Activated CD4-positive, alpha-beta T cell treated with anti-CD3 and anti-CD28 coated beads, Interleukin-2, amount 50 U/mL, for 48 hours (primary cell): ENCODE measurements around the gene CD93.

Experiments
- DNase-seq, 2 experiments: peaks; one replicate each; pipeline ENCODE4 v3.0.0-alpha.2; 2020

Gene CD93

DNA sequence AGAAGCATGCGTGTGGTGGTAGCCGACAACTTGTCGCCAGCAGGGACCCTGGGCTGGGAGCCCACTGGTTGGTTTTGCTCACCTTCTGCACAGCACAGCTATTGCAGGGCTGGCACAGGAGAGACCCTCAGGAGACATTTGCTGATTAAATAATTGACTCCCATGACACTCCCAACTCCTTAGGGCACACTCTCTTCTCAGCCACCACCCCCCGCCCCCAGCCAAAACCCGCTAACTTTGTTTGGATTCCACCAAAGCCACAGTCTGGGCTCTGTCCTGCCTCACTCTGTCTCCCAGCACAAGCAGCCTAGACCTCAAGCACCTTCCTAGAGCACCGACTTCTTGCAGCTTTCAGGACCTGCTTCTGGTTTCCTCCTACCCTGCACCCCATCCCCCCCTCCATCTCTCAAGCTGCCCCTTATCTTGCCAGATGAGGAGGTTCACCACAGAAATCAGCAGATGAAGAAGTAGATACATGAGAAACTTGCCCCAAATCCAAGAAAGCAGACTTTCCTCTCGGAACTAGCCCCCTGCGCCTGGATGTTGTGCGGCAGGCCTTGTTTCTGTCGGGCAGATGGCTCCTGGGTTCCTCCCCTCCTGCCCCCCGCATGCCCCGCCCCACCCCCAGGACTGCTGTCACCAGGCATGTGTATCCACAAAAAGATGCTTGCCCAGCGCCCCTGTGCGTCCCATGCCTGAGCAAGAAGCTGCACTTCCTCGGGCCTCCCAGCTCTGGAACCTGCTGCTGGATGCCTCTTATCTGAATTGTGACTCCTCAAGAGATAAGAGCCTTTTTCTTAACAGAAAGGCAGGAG, 35.0 kb upstream of the CD93 start:
- no peak for DNase-seq

DNA sequence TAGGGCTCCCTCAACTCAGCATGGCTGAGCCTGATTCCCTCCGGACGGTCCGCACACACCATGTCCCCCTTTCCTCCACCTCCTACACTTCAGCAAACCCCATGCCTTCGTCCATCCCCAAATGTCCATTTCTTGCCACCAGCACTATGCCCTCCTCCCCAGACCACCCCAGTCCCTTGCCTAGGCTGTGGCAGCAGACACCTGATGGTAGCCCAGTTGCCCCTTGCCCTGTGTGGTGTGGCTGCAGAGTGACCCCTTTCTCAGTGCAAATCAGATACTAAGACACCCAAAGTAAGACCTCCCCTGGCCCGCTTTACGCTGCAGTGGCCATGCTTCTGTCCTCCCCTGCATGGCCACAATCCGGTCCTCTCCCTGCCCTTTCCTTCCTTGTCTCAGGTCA, 34.1 kb upstream of the CD93 start:
- no peak for DNase-seq

DNA sequence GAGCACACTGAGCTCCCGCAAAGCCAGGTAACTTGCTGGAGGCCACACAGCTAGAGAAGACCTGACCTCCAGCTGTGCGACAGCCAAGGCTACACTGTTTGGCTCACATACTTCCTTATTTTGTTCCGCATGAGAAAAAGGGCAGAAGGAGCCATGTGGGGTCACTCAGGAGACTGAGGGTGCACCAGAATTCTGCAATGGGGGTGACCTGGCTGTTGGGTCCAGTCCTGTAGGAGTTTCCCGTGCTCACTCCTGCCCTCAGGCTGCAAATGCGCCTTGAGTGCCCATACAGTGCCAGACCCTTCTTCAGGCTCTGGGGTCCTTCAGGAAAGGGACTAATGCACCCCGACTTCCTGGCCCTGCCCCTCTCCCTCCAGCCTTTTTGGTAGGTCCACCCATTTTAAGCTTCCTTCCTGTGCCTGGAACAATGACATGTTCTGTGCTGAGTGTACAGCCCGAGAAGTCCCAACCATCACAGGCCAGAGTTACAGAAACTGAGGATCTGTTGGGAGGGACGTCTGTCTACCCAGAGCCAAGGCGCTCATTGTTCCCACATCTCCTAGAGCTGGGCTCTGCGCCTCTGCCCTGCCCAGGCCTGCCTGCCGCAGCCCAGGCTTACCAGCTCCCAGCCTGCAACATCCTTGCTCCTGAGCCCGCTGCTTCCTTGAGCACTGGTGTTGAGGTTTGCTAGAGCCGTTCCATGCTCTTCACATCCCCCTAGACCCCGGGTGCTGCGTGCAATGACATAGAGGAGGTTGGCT, 33.5 kb upstream of the CD93 start:
- no peak for DNase-seq

DNA sequence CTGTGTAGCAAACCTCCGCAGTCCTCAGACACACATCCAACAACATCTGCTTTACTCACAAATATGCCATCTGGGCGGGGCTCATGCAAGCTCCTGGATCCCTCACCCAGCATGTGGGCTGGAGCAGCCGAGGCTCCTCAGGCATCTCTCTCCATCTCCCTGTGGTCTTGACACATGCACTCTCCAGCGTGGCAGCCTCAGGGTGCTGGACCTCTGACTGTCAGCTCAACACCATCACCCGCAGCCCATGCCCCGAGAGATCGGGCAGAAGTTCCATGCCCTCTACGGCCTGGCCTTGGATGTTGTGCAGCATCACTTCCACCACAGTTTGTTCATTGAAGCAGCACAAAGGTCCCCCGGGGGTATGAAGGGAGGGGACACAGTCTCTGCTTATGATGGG, 32.6 kb upstream of the CD93 start:
- DNase-seq, result no peak

DNA sequence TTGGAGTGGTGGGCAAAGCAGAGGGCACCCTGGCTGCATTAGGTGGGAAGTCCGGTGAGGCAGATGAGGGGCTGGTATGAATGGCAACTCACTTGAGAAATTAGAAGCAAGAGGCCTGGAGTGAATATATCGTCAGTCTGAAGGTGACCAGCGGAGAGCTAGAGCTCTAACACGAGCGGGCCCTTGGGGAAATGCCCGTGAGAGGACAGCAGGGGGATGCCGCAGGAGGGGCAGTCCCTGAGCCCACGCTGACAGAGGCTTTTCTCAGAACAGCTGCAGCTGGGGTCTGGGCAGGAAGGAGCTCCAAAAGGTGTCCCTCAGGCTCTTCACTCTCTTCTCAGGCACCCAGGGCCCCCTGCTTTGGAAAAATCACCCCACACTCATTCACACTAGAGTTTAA, 32.0 kb upstream of the CD93 start:
- DNase-seq, result no peak

DNA sequence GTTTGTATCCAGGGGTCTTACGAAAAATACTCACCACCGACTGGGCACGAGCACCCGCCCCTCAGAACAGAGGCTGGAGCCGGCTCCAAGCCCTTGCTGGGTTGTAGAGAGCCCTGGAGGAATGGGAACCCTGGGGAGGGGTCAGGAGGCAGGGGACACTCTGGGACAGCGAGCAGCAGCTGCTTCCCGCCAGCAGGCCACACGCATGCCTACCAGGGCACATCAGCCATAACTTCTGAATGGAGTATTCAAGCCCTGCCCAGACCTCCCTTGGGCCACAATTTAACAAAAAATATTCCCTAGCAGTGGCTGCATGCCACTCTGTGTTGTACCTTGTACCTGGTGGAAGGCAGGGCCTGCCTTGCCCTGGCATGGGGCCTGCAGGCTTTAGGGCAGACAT, 31.6 kb upstream of the CD93 start:
- no peak for DNase-seq

DNA sequence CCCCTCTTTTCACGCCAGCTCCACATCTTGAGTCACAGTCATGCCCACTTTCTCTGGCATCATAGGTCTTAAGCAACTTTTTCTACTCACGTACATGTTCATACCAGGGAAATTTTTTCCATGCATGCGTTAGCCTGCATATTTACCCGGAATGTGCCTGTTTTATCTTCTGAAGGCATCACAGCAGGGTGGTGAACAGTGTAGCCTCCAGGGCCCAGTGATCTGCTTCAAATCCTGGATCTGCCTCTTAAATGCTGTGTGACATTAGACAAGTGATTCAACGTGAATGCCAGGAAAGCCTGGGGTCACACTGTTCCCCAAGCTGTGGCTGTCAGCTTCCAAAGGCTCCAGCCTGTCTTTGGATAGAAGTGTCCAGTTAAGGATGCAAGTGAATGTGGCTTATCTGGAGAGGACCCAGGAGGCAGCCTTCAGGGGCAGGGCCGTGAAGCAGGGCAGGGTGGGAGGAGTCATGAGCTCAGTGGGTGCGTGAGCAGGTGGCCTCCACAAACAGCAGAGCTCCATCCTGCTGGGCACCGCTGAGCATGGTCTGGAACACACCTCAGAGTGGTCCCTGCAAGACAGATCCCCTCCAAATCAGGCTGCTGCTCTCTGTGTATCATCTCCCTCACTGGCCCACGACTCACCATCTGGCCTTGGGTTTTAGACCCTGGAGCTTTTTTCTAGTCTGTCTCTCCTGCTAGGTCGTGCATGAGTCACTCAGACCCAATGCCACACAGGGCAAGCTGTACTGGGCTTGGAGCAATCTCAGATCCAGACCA, 30.4 kb upstream of the CD93 start:
- DNase-seq, result no peak

DNA sequence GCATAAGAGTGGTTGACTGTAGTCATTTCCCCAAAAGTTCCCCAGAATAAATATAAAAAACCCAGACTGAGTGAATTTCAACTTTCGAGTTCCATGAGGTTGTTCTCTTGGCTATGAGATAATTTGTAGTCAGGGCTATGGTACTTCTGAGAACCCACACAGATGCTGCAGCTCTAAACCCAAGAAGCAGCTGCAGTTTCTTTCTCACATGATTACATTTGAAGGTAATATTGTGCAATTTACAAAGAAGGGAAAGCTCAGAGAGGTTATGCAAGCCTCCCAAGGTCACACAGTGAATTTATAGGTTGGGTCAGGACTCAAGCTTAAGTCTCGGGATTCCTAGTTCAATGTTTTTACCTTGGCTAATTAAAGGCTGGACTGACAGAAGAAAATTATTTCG, 29.7 kb upstream of the CD93 start:
- no peak for DNase-seq

DNA sequence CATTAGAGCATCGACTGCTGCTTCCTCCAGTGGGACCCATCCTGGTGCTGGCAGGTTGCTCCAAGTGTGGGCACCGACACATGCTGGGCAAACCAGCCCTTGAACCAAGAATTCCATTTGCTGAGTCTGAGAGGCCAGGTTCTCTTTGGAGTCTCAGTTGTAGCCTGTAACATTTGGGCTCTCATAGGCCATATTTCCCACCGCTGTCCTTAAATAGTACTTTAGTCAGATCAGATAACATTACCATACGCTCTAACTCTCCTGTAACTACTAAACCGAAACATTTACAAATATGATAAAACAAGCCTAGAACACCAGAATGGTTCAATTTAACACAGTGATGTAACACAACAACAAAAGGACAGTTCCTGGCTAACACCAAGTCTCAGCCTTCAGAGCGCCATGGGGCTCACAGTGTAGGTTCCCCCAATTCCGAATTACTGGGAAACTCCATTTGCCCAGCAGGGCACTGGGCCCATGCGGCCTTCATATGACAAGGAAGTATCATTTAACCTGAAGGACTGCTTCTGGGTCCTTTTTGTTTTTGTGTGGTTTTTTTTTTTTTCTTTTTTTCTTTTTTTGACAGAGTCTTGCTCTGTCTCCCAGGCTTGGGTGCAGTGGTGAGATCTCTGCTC, 28.4 kb upstream of the CD93 start:
- no peak for DNase-seq

DNA sequence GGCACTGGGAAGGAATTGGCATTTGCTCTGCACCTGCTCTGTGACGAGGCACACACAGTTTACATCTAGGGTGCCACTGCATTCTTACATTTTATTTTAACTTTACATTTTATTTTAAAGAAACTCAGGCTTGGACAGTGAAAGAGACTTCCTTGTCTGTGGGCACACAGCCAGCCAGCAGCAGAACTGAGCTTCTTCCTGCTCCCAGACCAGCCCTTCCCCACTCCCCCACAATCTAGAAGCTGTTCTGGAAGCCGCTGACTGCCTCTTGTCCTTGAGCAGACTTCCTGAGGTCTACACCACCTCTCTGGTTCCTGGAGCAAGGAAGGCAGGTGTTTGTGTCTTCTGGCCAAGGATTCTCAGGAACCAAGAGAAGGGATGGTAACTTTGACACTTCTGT, 27.9 kb upstream of the CD93 start:
- DNase-seq, result no peak

DNA sequence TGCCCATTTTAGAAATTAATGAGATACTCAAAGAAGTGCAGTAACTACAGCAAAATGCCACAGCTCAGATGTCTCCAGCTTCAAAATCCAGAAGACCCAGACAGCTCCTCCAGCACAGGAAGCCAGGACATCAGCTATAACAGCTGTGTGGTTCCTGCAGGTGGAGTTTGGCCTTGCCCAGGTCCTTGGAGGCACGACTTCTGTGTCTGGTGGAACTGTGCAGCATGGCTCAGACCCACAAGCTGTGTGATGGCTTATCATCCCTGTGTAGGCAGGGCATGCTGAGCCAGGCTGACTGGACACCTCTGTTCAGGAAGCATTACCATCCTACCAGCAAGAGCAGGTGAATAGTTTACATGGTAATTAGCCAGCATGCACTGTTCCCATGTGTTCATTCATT, 26.5 kb upstream of the CD93 start:
- no peak for DNase-seq

DNA sequence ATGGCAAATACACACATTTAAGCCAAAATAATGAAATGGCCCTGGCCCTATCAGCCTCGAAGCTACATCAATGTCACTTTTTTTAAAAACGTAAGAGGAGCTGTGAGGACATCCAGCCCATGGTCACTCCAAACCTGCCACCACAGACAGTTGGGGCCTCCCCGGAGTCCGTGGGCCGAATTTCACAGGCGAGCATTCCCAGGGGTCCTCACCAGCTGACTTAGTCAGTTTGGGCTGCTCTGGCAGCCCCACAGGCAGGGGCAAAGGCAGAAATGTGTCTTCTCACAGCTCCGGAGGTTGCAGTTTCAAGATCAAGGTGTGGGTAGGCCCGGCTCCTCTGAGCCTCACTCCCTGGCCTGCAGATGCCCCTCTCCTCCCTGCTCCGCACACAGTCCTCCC, 25.8 kb upstream of the CD93 start:
- DNase-seq, result no peak

DNA sequence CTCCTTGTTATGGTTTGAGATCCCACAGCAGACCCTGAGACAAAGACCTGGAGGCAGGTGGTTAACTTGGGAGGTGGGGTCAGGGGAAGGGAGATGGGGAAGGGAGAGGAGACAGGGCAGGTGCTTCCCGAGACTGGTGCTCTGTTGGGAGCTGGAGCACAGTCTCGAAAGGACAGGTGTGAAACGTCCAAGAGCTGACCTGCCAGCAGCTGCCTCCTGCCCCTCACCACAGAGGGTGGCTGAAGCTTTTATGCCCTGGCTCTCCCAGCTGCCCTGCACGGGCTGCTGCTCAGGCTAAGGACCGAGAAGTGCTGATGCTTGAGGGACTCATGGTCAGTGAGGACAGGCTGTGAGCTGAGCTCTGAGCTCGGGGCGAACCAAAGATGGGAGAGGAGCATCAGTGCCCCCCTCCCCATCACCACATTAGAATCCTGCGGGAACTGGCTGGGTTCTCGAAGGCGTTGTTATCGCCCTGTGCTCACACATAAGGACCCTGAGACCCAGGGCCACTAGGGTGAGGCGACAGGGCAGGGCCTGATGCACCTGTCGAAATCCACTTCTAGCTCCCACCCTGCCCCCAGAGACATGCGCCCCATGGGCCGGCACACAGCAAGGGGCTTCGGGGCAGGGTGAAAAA, 25.3 kb upstream of the CD93 start:
- no peak for DNase-seq

DNA sequence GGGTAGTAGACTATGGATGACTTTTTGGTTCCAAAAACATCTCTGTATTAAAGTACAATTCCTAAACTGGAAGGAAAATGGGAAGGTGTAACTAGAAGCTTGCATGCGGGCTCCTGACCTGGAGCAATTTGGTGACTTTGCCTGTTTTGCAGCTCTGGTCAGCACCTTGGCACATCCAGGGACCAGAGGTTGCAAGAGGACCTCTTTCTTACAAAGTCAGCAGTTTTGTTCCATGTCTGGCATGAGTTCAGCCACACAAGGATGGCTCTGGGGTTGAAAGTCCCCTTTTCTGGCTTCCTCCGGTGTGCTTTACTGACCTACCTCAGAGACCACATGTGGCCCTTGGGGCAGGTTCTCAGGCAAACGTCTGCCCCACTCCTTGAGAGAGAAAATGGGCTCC, 22.7 kb upstream of the CD93 start:
- DNase-seq, result no peak

DNA sequence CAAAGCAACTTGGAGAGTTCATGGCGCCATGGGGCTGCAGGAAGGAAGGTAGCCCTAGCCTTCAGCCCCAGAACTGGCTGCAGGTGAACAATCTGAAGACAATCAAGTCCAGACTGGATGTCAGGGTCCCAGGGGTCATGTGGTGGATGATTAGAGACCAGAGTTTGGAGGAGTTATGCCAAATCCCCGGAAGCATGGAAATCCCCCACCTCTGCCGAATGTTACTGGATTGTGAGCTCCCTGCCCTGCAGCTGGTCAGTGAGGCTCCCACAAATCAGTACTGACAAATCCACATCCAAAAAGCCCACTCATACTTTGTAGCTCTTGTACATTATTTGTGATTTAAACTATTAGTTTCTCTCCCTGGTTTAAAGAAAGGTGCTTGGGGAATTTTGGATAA, 21.3 kb upstream of the CD93 start:
- DNase-seq, result no peak

DNA sequence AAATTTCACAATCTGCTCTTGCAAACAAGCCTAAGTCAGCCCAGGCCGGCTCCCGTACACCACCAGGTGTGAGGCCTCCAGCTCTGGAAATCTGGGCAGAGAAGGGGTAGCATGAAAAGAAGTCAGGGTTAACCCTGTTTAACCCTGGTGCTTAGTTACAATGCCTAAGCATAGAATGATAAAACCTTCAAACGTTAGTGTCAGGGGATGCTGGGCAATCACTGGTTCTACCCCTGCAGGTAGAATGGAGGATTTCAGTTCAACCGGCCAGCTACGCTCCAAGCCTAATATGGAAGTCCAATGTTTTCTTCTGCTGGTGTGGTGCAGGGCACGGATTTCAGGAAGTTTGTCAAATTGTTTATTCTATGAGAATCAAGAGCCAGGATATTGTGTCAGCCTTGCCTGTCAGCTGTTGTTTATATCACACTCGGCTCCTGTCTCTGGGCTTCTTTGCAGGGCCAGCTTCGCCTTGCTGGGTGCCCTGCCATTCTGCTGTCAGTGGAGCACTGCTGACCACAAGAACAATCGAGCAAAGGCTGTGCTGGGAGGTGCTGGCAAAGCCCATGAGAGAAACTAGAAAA, 20.2 kb upstream of the CD93 start:
- DNase-seq, result no peak

DNA sequence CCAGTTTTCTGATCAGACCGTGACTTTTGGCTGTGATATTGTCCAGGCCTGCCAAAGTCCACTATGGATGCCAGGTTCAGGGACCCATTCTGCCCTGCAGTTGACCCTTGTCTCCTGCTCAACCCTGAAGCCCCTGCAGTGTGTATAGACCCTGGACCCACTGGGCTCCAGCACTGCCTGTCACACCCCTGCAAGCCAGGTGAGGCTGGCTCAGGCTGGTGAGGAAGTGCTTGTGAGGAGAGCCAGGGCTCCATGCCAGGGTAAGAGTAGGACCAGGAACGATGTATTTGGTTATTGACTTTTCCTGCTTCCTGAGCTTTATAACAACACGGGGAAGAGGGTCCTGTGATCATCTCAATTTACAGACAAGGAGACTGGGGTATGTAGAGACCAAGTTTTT, 19.1 kb upstream of the CD93 start:
- no peak for DNase-seq

DNA sequence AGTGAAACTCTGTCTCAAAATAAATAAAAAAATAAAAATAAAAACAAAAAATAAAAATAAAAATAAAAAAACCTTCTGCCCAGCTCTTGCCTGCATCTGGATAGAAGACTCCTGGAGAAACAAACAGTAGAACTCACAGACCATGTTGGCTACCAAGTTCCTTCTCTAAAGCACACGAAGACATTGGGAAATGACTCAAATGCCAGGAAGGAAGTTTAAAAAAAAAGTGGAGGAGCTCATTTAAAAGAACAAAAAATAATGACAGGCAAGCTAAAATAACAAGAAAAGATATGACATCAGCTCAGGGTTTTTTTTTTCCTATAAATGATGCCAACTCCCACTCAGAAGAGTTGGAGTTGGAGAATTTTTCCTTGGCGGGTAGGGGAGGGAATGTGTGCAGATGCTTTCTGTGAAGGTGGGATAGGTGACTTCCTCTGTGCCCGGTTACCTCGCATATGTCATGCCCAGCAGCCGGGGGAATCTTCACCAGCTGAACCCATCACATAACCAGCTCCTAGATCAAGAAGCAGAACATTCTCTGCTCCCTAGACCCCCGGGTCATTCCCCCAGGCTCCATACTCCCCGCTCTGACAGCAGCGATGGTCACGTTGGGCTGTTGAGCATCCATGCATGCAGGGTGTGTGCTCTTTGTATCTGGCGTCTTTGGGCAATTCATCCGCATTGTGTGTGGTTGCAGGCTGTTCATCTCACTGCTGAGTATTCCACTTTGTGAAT, 17.3 kb upstream of the CD93 start:
- DNase-seq, result no peak

DNA sequence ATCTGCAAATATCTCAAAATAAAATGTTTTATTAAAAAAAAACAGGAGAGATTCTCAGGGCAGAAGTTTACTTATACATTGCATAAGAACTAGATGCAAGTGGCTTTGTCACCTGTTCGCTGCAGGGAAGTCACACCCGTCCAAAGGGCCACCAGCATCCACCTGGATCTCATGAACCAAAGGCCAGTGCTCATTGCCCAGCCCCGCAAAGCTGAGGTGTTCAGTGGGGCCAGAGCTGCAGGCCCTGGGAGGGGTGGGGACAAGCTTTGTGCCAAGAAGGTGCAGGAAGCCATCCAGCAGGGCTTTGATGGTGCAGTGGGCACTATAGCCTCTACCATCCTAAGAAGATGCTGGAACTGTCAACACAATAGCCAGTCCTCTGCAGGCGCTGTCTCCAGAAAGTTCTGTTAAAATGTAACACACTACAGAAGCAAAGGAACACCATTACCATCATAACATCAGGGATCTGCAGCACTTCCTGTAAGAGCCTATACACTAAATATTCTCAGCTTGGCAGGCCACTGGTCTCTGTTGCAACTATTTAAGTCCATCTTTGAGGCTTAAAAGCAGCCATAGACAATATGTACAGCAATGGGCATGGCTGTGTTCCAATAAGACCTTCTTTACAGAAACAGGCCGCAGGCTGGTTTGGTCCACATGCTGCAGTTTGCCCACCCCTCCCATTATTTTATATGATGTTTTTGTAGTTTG, 15.7 kb upstream of the CD93 start:
- DNase-seq, result no peak

DNA sequence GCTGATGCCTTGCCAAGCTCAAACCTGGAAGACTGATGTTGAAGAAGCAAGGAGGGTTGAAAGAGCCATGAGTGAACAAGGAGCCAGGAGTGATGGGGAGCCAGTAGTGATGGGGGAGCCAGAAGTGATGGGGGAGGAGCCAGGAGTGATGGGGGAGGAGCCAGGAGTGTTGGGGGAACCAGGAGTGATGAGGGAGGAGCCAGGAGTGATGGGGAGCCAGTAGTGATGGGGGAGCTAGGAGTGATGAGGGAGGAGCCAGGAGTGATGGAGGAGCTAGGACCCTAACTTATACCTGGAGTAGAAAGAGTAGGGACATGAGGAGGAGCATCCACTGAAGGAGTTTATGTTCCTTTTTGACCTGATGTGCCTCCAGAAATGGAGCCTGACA, 14.6 kb upstream of the CD93 start:
- DNase-seq, result no peak
